HG02798 (cell line): Measurements from ENCODE around the gene OPN1MW2.
"Not testable (repeated sequence)": the region's sequence is repeated elsewhere in the genome, so short reads cannot be mapped to it uniquely, and the experiment has no call there.

Source experiments
- ATAC-seq: cut with Tn5 transposase; IDR thresholded peaks from one replicate; pipeline ENCODE4 v1.9.1; 2021; ENCODE audit warnings: mild to moderate bottlenecking; ENCODE audit not compliant: unreplicated experiment, poor library complexity

Gene OPN1MW2

DNA sequence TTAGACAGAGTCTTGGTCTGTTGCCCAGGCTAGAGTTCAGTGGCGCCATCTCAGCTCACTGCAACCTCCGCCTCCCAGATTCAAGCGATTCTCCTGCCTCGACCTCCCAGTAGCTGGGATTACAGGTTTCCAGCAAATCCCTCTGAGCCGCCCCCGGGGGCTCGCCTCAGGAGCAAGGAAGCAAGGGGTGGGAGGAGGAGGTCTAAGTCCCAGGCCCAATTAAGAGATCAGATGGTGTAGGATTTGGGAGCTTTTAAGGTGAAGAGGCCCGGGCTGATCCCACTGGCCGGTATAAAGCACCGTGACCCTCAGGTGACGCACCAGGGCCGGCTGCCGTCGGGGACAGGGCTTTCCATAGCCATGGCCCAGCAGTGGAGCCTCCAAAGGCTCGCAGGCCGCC lies at the start of gene OPN1MW2:
TSS of gene OPN1MW2 (plus strand) at position 301 of the 400 bp plus-strand sequence. CDS start at position 361, 60 bp downstream.
- ATAC-seq: not testable (repeated sequence)

- ATAC-seq: peak; percentile 70
These were observed 47.0 kb upstream of the OPN1MW2 start for GRCh38 chrX:154172535-154172943.

DNA sequence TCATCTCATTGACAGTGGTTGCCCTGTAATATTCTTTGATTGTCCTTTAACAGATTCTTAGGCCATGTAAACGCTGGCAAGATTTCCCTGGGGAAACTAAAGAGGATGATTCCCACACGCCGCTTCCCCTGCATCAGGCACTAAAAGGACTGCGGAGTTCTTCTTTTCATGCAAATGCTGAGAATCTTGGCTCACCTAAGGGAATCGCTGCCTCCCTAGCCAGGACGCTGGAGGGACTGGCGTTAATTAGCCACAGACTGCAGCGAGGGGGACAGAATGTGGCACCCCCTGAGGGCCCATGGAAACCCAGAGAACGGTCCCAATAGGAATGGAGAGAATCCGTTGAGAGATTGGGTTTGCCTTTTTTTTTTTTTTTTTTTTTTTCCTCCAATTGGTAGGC lies 45.2 kb upstream of the OPN1MW2 start:
- not testable (repeated sequence) for ATAC-seq

GRCh38 chrX:154182296-154182695 lies 37.3 kb upstream of the OPN1MW2 start, which contains the start of gene OPN1MW:
TSS of gene OPN1MW (plus strand) at chrX:154182596. CDS start at chrX:154182678, 82 bp downstream.
- ATAC-seq: not testable (repeated sequence)

- not testable (repeated sequence) for ATAC-seq
These were observed 35.8 kb upstream of the OPN1MW2 start for GRCh38 chrX:154183794-154184193.

DNA sequence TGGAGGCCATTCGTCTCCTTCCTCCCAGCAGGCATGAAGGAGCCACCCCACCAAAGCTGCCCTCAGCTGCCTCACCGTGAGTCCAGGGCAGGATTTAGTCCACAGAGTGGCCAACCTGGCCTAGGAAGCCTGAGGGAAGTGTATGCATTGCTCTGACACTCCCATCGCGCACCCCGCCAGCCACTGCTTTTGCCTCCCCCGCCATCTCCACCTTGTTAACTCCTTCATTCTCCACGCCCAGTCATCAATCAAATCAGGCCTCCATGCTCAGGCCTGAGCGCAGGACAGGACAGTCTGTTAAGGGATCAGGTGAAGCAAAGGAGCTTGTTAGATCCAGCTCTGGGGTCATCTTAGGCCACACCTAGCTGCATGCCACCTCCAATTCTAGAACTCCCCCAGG lies 26.7 kb upstream of the OPN1MW2 start:
- ATAC-seq: not testable (repeated sequence)

GRCh38 chrX:154194316-154194715 lies 25.2 kb upstream of the OPN1MW2 start:
- ATAC-seq: not testable (repeated sequence)

DNA sequence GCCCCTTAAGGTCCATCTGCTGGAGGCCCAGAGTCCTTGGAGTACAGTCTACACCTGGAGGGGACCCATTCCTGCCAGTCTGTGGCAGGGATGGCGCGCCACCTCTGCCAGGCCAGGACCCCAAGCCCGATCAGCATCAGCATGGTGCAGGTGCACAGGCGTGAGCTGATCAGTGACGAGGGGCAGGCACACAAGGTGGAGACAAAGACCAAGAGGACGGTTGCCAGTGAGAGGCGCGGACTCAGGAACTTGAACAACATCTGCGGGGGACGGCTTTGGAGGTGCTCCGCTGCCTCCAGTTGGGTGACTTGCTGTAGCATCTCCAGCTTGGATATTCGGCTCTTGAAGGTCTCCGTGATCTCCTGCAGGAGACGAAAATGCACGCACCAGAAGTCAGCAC lies 23.1 kb upstream of the OPN1MW2 start:
- not testable (repeated sequence) for ATAC-seq

GRCh38 chrX:154209670-154210418 lies 9.7 kb upstream of the OPN1MW2 start:
- peak; percentile 63 for ATAC-seq

- ATAC-seq: not testable (repeated sequence)
These were observed 8.5 kb upstream of the OPN1MW2 start for GRCh38 chrX:154211057-154211456.

DNA sequence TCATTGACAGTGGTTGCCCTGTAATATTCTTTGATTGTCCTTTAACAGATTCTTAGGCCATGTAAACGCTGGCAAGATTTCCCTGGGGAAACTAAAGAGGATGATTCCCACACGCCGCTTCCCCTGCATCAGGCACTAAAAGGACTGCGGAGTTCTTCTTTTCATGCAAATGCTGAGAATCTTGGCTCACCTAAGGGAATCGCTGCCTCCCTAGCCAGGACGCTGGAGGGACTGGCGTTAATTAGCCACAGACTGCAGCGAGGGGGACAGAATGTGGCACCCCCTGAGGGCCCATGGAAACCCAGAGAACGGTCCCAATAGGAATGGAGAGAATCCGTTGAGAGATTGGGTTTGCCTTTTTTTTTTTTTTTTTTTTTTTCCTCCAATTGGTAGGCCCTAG lies 8.1 kb upstream of the OPN1MW2 start:
- ATAC-seq: not testable (repeated sequence)

DNA sequence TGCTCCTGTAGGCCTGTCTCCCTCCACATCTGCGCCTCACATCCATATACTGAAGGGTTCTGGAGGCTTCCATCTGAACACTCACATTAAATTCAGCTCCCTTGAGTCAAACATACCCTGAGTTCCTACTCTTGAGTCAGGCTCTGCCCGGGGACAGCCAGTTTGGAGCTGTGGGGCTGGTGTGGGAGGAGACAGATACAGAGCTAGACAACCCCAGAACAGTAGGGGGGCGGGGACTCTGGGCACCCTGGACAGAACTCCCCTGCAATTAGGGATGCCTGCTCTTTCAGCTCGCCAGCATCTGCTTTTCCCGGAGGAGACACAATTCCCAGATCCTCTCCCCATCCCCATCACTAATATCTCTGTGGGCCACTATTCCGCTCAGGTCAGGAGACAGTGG lies 5.7 kb downstream of the OPN1MW2 start:
- not testable (repeated sequence) for ATAC-seq

GRCh38 chrX:154226706-154227105 lies 7.2 kb downstream of the OPN1MW2 start:
- ATAC-seq: not testable (repeated sequence)

DNA sequence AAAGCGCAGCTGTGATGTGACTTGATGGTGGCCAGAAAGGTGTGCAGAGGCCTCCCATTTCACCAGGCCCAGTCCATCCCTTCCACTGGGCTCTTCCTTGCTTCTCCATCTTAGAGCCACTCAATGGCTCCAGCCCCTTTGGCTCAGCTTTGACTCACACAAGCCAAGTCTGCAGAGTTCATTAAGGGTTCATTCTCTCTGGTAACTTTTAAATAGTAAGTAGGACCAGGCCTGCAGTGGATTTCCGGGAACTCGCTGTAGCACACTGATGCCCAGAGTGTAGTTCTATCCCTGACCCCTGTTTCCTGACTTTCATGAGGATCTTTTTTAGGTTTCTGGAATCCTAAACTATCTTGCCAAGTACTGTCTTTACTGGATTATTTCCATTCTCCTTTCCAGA lies 11.9 kb downstream of the OPN1MW2 start:
- ATAC-seq: not testable (repeated sequence)

DNA sequence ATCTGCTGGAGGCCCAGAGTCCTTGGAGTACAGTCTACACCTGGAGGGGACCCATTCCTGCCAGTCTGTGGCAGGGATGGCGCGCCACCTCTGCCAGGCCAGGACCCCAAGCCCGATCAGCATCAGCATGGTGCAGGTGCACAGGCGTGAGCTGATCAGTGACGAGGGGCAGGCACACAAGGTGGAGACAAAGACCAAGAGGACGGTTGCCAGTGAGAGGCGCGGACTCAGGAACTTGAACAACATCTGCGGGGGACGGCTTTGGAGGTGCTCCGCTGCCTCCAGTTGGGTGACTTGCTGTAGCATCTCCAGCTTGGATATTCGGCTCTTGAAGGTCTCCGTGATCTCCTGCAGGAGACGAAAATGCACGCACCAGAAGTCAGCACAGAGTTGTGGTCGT lies 14.1 kb downstream of the OPN1MW2 start:
- ATAC-seq: not testable (repeated sequence)

GRCh38 chrX:154238939-154239559 lies 19.5 kb downstream of the OPN1MW2 start:
- ATAC-seq: not testable (repeated sequence)

- not testable (repeated sequence) for ATAC-seq
These were observed 20.5 kb downstream of the OPN1MW2 start for GRCh38 chrX:154239982-154240503.

GRCh38 chrX:154247377-154248045 lies 28.0 kb downstream of the OPN1MW2 start:
- peak; percentile 71 for ATAC-seq

DNA sequence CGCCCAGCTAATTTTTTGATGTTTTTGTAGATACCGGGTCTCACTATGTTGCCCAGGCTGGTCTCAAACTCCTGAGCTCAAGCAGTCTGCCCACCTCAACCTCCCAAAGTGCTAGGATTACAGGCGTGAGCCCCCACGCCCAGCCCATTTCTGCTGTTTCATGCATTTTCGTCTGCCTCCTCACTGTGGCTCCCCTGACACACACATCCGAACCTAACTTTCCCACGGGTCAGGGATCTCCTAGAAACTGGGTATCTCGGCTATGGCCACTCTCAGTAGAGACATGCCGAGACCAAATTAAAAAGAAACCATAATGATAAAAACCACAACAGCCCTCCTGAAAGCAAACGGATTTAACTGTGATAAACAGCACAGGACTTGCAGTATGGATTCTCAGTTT lies 28.5 kb downstream of the OPN1MW2 start:
- not testable (repeated sequence) for ATAC-seq

GRCh38 chrX:154257282-154257681 lies 37.7 kb downstream of the OPN1MW2 start, which contains the start of gene OPN1MW3:
TSS of gene OPN1MW3 (plus strand) at chrX:154257582. CDS start at chrX:154257620, 38 bp downstream.
- not testable (repeated sequence) for ATAC-seq
